GM19468 (cell line): ENCODE results near the gene KDM3B.
"Not testable (repeated sequence)": the region's sequence is repeated elsewhere in the genome, so short reads cannot be mapped to it uniquely, and the experiment has no call there.

Experiments
- ATAC-seq: cut with Tn5 transposase; IDR thresholded peaks from one replicate; pipeline ENCODE4 v1.9.1; 2021; ENCODE audit warnings: mild to moderate bottlenecking, moderate library complexity, moderate number of reproducible peaks; ENCODE audit not compliant: unreplicated experiment; ENCODE audit errors: extremely low read depth

KDM3B gene

GRCh38 chr5:138352071-138352721 is at the start of gene KDM3B:
Gene KDM3B, plus strand, starts transcription at chr5:138352685. Its CDS starts 111 bp downstream, at chr5:138352796.
- ATAC-seq: peak; percentile 36

GRCh38 chr5:138303372-138303771 is 49.1 kb upstream of the KDM3B start:
- no peak for ATAC-seq

- no peak for ATAC-seq
Observed at GRCh38 chr5:138305797-138306196, 46.7 kb upstream of the KDM3B start.

- no peak for ATAC-seq
Observed at GRCh38 chr5:138315751-138316278, 36.7 kb upstream of the KDM3B start.

- no peak for ATAC-seq
Observed at GRCh38 chr5:138316355-138316754, 36.1 kb upstream of the KDM3B start.

- not testable (repeated sequence) for ATAC-seq
Observed at GRCh38 chr5:138318211-138318610, 34.3 kb upstream of the KDM3B start.

GRCh38 chr5:138330813-138331448 is 21.6 kb upstream of the KDM3B start:
- no peak for ATAC-seq

GRCh38 chr5:138331449-138332368 is 20.8 kb upstream of the KDM3B start, which contains the start of gene CDC25C:
Gene CDC25C, minus strand, starts transcription at chr5:138331804. Its CDS starts 624 bp downstream, at chr5:138331180.
- peak; percentile 98 for ATAC-seq

- no peak for ATAC-seq
Observed at GRCh38 chr5:138334867-138335447, 17.5 kb upstream of the KDM3B start.

GRCh38 chr5:138336952-138337684 is 15.4 kb upstream of the KDM3B start:
- ATAC-seq: no peak

GRCh38 chr5:138337685-138338410 is 14.6 kb upstream of the KDM3B start, which contains the start of gene FAM53C:
Gene FAM53C, plus strand, starts transcription at chr5:138338266. Its CDS starts 3,070 bp downstream, at chr5:138341336.
- peak; percentile 80 for ATAC-seq

GRCh38 chr5:138338411-138339090 is 13.9 kb upstream of the KDM3B start:
- no peak for ATAC-seq

- no peak for ATAC-seq
Observed at GRCh38 chr5:138339091-138339456, 13.4 kb upstream of the KDM3B start.

GRCh38 chr5:138339464-138339863 is 13.0 kb upstream of the KDM3B start:
- ATAC-seq: no peak

GRCh38 chr5:138340008-138340407 is 12.5 kb upstream of the KDM3B start:
- no peak for ATAC-seq

- ATAC-seq: no peak
Observed at GRCh38 chr5:138344887-138345622, 7.4 kb upstream of the KDM3B start.

- no peak for ATAC-seq
Observed at GRCh38 chr5:138346889-138347288, 5.6 kb upstream of the KDM3B start.
